GM21526 (cell line): ENCODE data around the gene MEIOSIN.
"Not testable (repeated sequence)": the region's sequence is repeated elsewhere in the genome, so short reads cannot be mapped to it uniquely, and the experiment has no call there.

Experiments
- ATAC-seq: cut with Tn5 transposase; IDR thresholded peaks from one replicate; pipeline ENCODE4 v1.9.1; 2021; ENCODE audit warnings: moderate library complexity; ENCODE audit not compliant: unreplicated experiment, low FRiP score

MEIOSIN gene

DNA sequence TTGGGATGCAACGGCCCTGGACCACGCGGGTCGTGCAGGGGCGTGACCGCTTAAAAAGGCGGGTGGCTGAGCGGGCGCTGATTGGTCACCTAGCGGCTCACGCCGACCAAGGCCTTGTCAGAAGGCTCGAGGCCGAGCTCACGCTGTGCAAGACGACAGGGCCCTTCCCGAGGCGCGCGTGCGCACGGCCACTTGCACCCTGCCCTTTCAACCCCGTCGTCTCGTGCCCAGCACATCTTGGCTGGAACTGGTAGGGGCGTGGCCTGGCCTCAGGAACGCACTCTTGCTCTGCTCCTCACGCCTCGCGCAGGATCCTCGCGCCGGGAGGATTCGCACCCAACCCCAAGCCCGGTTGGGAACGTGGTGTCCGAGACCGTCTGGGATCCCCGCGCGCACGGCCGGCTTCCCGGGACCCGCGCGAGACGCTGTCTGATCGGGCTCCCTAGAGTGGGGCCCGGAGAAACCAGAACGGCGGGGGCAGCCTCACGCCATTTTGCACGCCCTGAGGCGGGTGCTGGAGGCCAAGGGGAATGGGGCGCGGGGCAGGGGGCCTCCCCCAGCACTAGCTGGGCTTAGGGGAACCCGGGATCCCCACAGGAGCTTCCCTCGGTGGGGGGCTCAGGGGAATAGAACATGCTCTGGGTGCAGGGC, at the start of gene MEIOSIN:
Gene MEIOSIN (plus strand): TSS at position 280 of the 651 bp plus-strand sequence. CDS start 1,938 bp downstream, outside the sequence.
- no peak for ATAC-seq

- ATAC-seq = not testable (repeated sequence)
These were observed 48.2 kb upstream of the MEIOSIN start for GRCh38 chr19:45685045-45685444.

- ATAC-seq = no peak
These were observed 45.6 kb upstream of the MEIOSIN start for GRCh38 chr19:45687599-45687998.

- peak; percentile 48 for ATAC-seq
These were observed 41.6 kb upstream of the MEIOSIN start, which contains the start of gene SNRPD2 for GRCh38 chr19:45691516-45692186. TSS of gene SNRPD2 (minus strand) at chr19:45691953. CDS start at chr19:45691888, 65 bp downstream.

DNA sequence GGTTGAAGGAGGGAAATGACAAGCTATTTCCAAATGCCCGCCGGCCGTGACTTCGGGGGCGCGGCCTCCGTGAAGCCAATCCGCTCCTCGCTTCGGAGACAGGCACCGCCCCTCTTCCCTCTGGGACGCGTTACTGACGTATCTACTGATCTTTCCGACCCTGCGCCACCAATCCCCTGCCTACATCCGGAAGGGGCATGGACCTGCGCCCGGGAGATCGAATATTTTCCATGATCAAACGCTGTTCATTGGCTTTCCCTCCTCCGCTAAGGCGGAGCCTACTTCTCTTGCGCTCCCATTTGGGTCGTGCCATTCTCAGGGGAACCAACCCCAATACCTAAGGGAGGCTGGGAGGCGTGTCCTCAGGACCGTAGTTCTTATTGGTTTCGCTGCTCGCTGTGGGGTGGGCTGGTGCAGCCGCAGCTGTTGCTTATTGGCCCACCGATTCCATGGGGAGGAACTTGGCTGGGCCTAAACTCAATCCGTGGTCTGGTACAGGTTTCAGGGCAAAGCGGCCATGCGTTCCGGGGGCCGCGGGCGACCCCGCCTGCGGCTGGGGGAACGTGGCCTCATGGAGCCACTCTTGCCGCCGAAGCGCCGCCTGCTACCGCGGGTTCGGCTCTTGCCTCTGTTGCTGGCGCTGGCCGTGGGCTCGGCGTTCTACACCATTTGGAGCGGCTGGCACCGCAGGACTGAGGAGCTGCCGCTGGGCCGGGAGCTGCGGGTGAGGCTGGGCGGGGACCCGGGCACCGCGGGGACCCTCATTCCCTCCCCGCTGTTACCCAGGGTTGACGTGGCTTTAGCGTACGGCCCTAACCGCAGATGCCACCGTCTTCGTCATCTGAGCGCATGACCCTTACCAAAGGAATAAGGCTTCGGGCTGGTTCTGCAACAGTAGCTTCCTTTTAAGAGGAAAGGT, 40.8 kb upstream of the MEIOSIN start, which contains the start of gene QPCTL:
Gene QPCTL (plus strand): TSS at position 480 of the 919 bp plus-strand sequence. CDS start 38 bp downstream, at position 518.
- ATAC-seq = peak; percentile 79

DNA sequence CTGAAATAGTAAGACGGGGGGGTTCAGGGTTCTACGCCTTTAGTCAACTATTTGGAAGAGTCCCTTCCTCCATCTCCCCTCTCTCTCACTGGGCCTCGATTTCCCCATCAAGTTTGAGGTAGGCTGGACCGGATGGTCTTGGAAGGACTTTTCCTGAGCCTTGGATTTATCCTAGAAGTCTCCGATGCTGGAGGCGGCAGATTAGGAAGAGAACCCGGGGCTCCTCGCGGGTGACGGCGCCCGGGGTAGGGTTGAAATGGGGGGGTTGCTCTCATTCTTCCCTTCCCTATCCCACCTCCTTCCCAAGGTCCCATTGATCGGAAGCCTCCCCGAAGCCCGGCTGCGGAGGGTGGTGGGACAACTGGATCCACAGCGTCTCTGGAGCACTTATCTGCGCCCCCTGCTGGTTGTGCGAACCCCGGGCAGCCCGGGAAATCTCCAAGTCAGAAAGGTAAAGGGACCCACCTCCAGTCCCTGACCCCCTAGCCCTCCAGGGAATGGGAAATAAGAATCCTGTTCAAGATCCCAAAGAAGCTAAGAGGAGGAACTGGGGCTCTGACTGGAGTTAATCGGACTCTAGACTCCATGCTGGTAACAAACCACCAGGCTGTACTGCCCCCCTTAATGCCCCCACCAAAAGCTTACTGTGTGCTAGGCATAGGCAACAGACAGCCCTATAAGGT, 40.0 kb upstream of the MEIOSIN start:
- no peak for ATAC-seq

GRCh38 chr19:45701676-45702075, 31.6 kb upstream of the MEIOSIN start:
- ATAC-seq = no peak

DNA sequence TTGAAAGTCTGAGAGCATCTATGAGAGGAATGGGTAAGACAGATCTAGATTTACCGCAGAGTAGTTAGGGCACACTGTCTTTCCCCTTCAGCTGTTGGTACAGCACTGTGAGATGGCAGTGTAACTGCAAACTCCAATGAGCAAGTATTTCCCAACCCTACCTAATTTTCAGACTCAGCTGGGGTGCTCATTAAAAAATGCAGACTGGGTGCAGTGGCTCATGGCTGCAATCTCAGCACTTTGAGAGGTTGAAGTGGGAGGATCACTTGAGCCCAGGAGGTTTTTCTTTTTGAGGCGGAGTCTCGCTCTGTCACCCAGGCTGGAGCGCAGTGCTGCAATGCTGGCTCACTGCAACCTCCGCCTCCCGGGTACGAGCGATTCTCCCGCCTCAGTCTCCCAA, 28.1 kb upstream of the MEIOSIN start:
- ATAC-seq = no peak

GRCh38 chr19:45705710-45706415, 27.4 kb upstream of the MEIOSIN start:
- no peak for ATAC-seq

GRCh38 chr19:45710356-45711130, 22.7 kb upstream of the MEIOSIN start:
- no peak for ATAC-seq

DNA sequence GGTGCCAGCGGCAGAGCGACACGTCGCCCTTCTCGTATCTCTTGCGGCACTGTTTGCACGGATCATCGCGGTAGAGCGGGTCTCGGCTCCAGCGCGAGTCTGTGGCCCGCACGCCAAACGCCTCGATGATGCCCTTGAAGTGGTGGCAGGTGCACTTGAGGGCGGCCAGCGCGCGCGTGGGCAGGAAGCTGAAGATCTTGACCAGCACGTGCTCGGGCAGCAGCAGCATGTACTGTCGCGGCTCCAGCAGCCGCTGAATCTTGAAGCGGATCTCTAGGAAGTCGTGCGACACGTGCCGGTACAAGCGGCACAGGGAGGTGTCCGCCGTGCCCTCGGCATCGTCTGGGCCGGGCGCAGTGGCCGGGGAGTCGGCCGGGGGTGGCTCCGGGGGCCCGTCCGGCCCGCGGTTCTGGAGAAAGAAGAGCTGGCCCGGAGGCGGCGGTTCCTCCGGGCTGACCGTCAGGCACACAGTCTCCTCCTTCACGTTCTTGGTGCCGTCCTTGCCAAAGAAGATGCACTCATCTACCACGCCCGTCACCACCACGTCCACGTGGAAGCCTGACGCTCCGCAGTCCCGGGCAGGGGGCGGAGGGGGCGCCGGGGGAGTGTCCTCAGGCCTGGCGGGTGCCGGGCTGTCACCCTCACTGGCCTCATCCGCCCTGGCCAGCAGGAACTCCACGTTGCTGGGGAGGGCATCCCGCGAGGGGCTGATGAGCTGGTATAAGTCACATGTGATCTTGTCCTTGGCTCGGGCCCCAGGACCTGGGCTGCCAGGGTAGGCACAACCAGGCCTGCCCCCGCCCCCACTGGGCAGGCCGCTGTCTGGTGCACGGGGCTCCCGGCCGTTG, 21.2 kb upstream of the MEIOSIN start:
- no peak for ATAC-seq

DNA sequence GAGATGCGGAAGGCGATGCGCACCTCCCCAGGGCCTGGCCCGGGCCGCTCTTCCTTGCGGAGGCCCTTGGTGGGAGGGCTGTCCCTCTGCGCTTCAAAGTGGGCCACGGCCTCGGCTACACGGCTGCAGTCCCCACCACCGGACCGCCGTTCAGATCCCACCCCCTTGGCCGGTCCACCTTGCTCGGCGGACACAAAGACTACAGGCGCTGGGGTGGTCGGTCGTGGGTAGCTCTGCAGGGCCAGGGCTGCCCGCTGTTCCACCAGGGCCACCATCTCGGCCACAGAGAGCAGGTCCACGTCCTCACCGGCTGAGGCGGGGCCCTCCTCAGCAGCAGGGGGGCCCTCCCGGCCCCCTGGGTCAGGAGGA, 20.6 kb upstream of the MEIOSIN start:
- ATAC-seq = no peak

- ATAC-seq = no peak
These were observed 20.1 kb upstream of the MEIOSIN start for GRCh38 chr19:45713141-45713540.

DNA sequence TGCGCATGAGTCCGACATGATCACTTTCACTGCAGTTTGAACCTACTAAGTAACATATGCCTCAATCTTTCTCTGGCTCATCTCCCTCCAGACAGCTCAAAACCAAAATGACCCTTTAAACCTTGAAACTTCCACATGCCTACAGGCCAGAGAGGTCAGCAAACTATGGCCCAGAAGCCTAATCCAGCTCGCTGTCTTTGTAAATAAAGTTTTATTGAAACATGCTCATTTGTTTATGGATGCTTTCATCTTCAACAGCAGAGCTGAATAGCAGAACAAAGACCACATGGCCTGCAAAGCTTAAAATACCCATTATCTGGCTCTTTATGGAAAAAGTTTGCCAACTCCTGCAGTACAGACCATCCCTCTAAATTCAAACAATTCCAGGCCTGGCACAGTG, 18.1 kb upstream of the MEIOSIN start:
- no peak for ATAC-seq

- ATAC-seq = no peak
These were observed 16.7 kb upstream of the MEIOSIN start for GRCh38 chr19:45716359-45717130.

DNA sequence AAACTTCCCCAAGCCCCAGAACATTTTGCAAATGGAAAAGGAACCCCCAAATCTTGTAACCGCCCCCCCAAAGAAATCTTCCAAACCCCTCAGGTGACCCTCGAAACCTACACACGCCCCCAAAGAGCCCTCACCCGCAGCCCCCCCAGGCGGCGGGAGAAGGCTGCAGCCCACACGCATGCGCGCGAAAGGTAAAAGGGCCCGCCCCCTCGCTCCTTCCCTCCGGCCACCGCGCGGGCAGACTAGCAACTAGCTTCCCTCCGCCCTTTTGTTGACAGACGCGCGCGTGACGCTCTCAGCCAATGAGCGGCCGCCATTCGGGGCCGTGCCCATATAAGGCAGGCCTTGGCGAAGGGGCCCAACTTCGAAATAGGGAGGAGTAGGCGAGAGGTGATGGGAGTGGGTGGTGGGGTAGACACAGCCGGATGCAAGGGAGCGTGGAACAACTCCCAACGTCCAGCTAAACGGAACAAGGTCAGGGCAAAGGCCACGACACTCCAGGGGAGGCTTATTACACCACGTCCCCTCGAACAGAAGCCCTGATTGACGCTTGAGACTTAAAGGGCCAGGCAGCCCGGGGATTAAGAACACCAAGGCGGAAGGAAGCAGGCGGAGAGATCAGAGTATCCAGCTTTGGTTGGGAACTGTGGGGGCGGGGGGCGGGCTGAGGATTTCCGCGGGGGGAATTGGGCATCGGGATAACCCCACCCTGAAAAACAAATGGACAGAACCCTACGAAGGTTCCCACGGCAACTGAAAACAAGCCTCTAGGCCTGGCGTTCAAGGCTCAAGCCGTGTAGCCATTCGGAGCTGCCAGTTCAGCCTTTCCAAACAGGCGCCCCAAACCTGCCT, 15.9 kb upstream of the MEIOSIN start:
- peak; percentile 76 for ATAC-seq
